ENCODE measurements around the gene MGAT3. TPM values are rescaled to one million over a fixed set of nuclear protein-coding genes. Genes with fewer than 3 reads are reported as not detected.

Gene MGAT3
- total and polyA plus RNA-seq, 2 of the 13 experiments (the other 11 are each of a cell fraction or from before 2014, with no cell fraction given): 0.11 to 0.15 TPM

DNA sequence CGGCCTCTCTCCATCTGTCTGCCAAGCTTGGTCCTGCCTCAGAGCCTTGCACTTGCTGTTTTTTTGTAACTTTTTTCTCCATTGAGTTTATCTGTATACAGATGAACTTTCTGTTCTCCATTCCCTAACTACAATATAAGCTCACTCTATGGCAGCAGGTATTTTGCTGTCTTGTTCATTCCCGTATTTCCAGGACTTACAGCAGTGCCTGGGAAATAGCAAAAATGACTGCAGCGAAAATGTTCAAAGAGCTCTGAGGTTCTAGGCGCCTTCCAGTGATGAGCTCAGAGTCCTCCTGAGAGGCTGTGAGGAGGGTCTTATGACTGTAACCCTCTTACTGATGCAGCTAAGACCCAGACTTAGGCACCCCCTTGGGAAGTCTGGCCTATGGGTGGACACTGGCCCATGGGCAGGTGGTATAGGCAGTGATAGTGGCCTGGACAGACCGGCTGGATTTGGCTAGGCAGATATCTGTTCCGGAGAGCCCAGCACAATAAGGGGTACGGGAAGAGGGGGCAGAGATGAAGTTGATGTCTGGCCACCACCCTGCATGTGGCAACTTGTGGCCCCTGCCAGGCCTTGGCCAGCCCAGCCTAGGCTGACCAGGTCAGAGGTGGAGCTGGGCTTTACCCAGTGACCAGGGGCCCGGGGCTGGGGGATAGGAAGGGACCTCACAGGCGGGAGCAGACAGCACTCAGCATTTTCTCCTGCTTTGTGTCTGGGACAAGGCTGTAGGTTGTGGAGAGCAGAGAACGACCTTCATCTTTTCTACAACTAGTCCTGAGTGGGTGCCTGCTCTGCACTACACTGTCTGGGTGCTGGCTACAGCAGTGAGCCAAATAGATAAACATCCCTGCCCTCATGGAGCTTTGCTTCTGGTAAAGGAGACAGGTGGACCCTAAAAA, 68.2 kb downstream of the MGAT3 start (continued):
- TF ChIP-seq, protein P1, sequence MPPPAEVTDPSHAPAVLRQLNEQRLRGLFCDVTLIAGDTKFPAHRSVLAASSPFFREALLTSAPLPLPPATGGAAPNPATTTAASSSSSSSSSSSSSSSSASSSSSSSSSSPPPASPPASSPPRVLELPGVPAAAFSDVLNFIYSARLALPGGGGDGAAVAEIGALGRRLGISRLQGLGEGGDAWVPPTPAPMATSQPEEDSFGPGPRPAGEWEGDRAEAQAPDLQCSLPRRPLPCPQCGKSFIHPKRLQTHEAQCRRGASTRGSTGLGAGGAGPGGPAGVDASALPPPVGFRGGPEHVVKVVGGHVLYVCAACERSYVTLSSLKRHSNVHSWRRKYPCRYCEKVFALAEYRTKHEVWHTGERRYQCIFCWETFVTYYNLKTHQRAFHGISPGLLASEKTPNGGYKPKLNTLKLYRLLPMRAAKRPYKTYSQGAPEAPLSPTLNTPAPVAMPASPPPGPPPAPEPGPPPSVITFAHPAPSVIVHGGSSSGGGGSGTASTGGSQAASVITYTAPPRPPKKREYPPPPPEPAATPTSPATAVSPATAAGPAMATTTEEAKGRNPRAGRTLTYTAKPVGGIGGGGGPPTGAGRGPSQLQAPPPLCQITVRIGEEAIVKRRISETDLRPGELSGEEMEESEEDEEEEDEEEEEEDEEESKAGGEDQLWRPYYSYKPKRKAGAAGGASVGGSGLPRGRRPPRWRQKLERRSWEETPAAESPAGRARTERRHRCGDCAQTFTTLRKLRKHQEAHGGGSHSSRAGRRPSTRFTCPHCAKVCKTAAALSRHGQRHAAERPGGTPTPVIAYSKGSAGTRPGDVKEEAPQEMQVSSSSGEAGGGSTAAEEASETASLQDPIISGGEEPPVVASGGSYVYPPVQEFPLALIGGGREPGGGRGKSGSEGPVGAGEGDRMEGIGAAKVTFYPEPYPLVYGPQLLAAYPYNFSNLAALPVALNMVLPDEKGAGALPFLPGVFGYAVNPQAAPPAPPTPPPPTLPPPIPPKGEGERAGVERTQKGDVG (CRISPR knock-in tag; IDR thresholded peaks at IDR 0.05; ENCODE audit: borderline replicate concordance): no peak
- TF ChIP-seq MBNL3 (CRISPR knock-in tag; conservative IDR thresholded peaks at IDR 0.05) (no peak), SKI (IDR thresholded peaks at IDR 0.05; ENCODE audit: partially characterized antibody) (no peak), ZKSCAN8 (CRISPR knock-in tag; IDR thresholded peaks at IDR 0.05; ENCODE audit: borderline replicate concordance) (no peak), PAF1 (CRISPR knock-in tag; IDR thresholded peaks at IDR 0.05) (0 out of 2 replicates have a peak, but pooled peaks have one; percentile 55), PITX1 (CRISPR knock-in tag; IDR thresholded peaks at IDR 0.05) (no peak), POLR2A (IDR thresholded peaks at IDR 0.05; ENCODE audit: insufficient read depth in 1 of 2, low read depth in 2 of 2, low read length in 2 of 2) (peak in 1 of 2 experiments; percentile 46; a peak in 2 of 4 replicates), ZNF563 (CRISPR knock-in tag; IDR thresholded peaks at IDR 0.05) (no peak), POLR2G (IDR thresholded peaks at IDR 0.05; ENCODE audit: low read depth, low read length) (peak; percentile 6), DPF2 (CRISPR knock-in tag; IDR thresholded peaks at IDR 0.05; ENCODE audit: borderline replicate concordance, low read depth) (no peak), MED1 (CRISPR knock-in tag; IDR thresholded peaks at IDR 0.05) (no peak), ZNF256 (CRISPR knock-in tag; conservative IDR thresholded peaks at IDR 0.05) (no peak), XRCC5 (optimal IDR thresholded peaks at IDR 0.05; ENCODE audit: low read length) (peak; percentile 36), ATF1 (CRISPR knock-in tag; IDR thresholded peaks at IDR 0.05) (no peak), ZNF766 (CRISPR knock-in tag; IDR thresholded peaks at IDR 0.05; ENCODE audit: borderline replicate concordance) (no peak), POLR2AphosphoS2 (IDR thresholded peaks at IDR 0.05; ENCODE audit: low read depth, low read length) (0 out of 2 replicates have a peak, but pooled peaks have one; percentile 13), RFXANK (CRISPR knock-in tag; IDR thresholded peaks at IDR 0.05) (no peak)
- TF ChIP-seq, protein P2, sequence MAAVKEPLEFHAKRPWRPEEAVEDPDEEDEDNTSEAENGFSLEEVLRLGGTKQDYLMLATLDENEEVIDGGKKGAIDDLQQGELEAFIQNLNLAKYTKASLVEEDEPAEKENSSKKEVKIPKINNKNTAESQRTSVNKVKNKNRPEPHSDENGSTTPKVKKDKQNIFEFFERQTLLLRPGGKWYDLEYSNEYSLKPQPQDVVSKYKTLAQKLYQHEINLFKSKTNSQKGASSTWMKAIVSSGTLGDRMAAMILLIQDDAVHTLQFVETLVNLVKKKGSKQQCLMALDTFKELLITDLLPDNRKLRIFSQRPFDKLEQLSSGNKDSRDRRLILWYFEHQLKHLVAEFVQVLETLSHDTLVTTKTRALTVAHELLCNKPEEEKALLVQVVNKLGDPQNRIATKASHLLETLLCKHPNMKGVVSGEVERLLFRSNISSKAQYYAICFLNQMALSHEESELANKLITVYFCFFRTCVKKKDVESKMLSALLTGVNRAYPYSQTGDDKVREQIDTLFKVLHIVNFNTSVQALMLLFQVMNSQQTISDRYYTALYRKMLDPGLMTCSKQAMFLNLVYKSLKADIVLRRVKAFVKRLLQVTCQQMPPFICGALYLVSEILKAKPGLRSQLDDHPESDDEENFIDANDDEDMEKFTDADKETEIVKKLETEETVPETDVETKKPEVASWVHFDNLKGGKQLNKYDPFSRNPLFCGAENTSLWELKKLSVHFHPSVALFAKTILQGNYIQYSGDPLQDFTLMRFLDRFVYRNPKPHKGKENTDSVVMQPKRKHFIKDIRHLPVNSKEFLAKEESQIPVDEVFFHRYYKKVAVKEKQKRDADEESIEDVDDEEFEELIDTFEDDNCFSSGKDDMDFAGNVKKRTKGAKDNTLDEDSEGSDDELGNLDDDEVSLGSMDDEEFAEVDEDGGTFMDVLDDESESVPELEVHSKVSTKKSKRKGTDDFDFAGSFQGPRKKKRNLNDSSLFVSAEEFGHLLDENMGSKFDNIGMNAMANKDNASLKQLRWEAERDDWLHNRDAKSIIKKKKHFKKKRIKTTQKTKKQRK (IDR thresholded peaks at IDR 0.05; ENCODE audit: low read length): no peak
- TF ChIP-seq, protein P3, sequence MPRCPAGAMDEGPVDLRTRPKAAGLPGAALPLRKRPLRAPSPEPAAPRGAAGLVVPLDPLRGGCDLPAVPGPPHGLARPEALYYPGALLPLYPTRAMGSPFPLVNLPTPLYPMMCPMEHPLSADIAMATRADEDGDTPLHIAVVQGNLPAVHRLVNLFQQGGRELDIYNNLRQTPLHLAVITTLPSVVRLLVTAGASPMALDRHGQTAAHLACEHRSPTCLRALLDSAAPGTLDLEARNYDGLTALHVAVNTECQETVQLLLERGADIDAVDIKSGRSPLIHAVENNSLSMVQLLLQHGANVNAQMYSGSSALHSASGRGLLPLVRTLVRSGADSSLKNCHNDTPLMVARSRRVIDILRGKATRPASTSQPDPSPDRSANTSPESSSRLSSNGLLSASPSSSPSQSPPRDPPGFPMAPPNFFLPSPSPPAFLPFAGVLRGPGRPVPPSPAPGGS (CRISPR knock-in tag; IDR thresholded peaks at IDR 0.05): no peak
